ENCODE data around the gene TEAD1.

The TEAD1 gene

DNA sequence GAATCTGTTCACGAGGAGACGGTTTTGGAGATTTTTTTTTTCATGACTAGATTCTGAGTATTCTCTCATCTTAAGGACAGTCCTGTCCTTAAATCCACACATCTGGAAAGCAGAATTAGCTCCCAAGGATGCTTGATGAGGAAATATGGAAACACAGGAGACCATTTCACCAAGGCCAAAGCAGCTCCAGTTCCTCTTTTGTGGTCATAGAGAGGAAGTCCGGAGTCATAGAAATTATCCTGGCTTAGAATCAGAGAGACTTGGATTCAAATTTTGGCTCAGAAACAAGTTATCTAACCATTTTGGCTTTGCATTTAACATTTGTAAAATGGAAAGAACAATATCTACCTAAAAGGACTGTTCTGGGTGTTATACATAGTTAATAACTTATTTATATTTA is 7.3 kb upstream of the TEAD1 start:
- no peak for DNase-seq (ENCODE audit: low spot score)

DNA sequence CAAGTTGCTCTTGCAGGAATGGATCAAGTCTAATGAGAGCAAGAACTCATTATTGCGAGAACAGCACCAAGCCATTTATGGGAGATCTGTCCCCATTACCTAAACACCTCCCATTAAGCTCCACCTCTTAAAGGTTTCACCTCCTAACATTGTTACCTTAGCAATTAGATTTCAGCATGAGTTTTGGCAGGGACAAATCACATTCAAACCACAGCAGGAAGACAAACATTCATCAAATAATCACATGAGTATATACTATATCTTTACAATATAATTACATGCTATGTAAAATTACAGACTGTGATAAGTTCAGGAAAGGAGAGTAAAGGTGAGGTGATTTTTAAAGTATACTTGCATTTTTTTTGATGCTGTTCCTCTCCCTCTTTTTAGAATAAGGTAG is 6.6 kb upstream of the TEAD1 start:
- DNase-seq (ENCODE audit: low spot score): no peak

DNA sequence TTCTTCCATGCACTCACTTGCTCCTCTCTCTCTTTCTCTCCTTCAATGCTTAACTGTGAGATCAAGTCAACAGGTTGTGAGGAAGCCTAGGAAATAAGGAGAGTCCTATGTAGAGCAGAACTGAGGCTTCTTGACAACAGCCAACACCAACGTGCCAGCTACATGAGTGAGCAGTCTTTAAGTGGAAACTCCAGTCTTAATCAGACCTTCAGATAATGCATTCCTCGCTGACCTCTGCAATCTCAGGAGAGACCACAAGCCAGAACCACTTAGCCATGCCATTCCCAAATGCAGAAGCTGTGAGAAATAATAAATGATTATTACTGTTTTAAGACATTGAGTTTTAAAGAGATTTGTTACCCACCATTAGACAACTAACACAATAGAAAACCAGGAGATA is 6.1 kb upstream of the TEAD1 start:
- no peak for DNase-seq (ENCODE audit: low spot score)

DNA sequence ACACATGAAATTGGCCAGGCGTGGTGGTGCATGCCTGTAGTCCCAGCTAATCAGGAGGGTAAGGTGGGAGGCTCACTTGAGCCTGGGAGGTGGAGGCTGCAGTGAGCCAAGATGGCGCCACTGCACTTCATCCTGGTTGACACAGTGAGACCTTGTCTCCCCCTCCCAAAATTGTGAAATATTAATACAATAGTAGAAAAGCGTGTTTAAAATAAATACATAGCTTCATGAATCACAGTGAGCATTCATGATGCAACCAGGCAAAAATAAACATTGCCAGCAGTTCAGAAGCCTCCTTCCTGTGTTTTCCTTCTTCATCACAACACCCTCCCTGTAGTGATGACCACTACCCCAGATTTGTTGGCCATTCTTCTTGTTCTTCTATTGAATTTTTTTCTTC is 4.3 kb upstream of the TEAD1 start:
- DNase-seq (ENCODE audit: low spot score): no peak

DNA sequence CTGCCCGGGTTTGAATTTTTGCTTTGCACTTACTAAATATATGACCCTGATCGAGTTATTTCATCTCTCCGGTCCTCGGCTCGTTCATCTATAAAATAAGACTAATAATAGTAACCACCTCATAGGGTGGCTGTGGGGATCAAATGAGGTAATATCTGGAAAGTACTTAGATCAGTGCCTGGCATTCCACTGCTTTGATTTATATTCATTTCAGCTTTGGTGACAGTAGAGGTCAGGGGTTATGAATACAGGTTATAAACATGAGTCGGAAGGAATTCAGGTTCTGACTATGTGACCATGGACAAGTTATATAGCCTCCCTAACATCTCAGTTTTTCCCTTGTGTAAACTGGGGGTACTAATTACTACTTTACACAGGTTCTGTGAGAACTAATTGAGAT is 2.9 kb upstream of the TEAD1 start:
- no peak for DNase-seq (ENCODE audit: low spot score)

DNA sequence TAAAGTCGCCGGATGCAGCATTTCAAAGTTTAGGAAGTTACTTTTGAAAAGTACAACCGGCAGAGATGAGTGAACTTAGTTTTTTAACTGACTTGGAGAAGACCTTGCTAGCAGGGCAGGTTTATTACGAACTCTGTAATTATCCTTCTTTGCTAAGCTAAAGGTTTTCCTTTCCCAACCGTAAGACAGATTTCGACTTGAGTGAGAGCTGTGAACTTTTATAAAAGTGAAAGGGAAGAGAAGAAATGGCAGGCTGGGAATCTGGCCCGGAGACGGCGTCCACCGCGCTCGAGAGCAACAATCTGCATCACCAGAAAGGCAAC is 659 bp upstream of the TEAD1 start:
- DNase-seq (ENCODE audit: low spot score): no peak

DNA sequence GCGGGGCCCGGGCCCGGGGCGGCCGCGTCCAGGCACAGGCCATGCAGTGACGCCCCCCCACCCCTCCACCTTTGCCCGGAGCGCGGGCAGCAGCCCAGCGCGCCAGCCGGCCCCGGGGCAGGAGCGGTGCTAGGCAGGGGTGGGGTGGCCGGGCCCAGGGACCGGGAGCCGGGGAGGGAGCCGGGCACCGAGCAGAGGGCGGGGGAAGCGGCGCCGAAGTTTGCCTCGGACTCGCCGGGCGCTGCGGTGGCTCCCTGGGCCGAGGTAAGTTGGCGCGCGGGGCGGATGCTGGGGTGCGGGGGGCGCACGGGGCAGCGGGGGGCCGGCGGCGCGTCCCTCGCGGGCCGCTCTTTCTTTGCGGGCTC is 332 bp downstream of the TEAD1 start:
- DNase-seq (ENCODE audit: low spot score): no peak

DNA sequence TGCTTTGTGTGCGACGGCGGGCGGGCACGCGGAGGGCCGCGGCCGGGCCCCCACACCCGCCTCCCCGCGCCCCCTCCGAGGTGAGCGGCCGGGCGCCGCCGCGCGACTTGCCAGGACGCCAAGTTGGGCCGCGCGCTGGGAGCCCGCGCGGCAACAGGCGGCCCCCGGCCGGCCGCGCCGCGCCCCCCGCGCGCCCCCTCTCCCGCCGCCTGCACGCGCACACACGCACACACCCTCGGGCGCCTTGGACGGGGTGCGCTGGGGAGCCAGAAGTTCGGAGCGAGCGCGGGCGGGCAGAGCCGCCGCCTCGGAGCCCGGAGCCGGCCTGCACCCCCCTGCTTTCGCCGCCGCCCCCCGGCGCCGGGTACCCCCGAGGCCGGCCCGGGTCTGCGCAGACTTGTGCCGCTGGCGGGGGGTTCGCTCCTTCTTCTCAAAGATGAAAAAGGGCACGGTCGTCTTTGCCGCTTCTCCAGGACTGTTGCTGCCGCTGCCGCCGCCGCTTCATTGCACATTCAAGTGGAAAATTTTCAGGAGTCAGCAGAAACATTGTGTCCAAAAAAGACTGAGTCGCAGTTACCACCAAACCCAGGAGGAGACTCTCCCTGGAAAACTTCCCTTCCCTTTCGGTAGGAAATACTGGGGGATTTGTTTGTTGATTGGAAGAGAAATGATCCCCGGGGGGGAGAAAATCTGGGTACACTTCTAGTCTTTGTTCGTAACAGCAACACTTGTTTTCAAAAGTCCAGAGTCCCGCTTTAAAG is 895 bp downstream of the TEAD1 start:
- no peak for DNase-seq (ENCODE audit: low spot score)

DNA sequence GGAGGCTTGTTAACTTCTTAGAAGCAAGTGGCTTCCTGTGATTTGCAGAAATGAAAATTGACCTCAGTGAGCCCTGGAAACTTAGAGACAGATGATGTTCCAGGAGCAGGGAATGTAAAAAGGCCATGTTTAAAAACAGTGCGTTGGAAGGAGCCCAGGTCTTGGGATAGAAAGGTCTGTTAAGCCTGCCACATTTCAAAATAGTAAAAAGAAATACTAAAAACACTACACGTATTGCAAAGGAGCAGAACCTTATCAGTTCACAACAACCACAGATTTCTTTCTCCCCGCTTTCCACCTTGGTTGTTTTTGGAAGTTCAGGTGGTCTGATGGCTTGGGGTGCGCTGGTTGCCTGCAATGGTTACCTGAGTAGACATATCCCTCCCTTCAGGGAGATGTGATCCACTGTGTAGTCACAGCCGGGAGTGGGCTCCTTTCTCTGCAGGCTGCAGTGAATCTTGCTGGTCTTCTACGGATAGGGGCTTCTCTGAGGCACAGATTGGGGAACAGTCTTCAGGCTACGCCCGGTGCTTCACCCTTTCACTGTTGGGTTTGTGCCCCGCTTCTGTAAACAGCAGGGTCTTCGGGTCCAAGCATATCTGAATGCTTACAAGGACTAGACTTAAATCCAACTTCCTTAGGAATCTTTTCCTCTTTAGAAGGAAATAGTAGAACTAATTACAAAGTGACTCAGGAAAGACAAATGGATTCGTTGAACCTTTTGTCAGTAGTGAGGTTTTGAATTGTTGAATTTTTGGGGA is 1.9 kb downstream of the TEAD1 start:
- no peak for DNase-seq (ENCODE audit: low spot score)

DNA sequence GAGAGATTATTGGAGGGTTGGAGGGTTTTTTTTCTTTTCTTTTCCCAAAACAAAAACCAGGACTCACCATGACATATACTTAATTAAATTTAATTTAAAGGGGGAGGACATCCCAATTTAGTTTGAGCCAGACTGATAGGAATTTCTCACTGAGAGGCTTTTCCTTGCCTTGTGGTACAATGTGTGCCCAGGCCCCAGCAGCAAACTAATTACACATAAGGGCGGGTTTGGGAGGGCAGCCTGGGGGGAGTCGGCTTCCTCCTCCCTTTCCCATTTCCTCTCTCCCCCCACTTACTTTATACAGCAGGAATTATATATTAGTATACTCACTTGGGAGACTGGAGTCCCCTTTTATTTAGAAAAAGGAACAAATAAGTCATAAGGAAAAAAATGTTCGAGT is 2.9 kb downstream of the TEAD1 start:
- DNase-seq (ENCODE audit: low spot score): no peak

DNA sequence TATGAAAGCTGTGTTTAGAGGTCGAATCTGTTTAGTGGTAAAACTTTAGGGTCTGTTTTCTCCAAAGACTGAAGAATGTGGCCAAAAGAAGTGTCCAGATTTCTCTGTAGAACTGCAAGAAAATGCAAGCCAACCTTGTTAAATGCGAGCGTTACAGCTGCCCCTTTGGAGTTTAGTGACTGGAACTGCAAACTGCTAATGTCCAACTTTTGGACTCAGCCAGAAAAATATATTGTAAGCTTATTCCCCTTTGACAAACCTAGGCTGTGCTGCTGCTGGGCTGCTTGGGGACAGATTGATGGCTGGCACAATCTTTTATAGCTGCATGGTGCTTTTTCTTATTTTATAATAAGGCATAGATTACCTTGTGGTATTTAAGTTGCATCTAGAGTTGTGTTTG is 3.9 kb downstream of the TEAD1 start:
- no peak for DNase-seq (ENCODE audit: low spot score)

DNA sequence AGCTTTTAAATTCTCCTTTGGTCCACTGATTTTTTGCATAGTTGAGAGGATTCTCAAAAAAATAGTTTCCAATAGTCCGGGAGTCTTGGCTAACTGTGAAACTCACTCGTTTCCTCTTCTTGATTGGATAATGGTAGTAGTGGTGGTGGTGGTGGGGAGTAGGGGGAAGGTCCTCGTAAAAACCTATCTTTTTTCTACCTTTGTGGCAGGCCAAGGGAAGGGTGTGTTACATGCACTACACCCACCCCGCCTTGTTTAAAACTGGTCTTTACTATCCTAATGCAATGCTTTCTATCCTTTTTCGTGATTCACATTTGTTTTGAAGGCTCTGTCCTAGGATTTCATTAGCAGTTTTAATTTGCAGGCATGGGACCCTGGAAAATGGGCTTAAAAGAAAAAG is 4.8 kb downstream of the TEAD1 start:
- no peak for DNase-seq (ENCODE audit: low spot score)

DNA sequence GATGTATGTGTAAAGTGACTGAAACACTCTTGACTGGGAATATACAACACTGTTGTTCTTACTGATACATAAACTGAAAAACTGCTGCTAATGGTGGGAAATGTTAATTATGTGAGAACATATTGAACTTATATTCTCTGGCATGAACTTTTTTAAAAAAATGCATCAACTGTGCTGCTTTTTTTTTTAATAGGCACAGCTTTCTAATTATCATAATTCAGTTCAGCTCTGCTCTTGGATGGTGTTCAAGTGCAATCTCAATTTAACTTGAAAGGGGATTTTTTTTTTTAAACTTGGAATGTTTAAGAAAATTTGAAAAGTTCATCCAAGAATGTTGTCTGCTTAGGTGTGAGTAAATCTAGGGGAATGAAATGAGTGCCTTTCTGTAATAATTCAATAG is 5.2 kb downstream of the TEAD1 start:
- DNase-seq (ENCODE audit: low spot score): no peak

DNA sequence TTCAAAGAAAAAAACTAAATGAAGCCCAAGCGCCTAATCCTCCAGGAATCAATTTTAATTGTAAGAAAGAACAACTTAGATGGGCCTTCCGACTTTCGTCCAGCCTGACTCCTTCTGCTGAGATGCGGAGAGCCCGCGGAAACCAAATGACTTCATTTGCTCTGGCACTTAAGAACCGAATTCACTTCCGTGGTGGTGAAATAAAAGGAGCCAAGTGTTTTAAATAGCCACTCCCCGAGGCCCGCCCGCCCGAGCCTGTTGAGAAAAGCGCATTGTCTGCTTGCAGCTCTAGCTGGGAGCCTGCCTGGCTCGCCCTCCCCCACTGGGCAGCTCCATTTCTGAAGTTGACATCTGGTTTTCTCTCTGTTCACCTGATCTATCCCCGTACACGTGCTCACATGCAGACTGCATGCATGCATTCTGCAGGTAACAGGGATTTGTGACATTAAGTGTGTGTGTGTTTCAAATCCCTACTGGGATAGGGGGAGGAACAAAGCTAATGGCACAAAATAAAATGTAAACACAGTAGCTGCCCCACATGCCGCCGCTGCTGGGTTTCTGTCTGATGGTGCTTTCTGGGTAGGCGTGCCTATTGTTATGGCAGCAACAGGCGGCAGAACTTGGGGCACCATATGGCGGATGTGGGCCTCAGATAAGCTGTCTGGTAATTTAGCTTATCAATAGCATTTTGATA is 6.2 kb downstream of the TEAD1 start:
- peak; percentile 78 for DNase-seq (ENCODE audit: low spot score)

DNA sequence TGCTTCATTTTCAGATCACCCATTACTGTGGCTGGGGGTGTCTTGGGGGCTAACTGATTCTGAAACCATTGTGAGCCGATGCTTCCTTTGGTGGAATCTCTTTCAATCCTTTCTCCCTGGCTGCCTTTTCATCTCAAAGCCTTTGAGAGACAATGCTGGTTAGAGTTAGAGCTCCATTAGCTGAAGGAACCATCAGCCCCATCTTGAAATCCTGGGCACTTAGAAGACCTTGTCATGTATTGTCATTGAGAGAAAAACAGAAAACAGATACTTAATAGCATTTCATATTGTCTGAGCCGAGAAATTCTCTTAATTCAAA is 6.7 kb downstream of the TEAD1 start:
- no peak for DNase-seq (ENCODE audit: low spot score)

DNA sequence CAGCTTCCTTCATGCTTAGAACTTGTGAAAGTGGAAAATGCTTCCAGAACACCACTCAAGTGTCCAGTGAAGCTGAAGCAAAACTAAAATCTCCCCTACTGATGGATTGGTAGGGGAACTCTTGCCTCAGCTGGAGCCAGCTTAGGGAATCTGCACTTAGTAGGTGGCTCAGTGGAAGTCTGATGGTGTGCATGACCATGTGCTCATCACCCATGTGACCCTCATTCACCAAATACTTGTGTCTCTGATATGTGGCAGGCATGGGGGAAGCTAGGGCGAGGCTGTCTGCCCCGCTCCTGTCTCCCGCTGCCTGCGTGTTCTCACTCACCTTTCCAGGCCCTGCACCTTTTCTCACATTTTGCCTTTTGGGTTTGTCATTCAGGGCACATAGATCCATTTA is 7.2 kb downstream of the TEAD1 start:
- no peak for DNase-seq (ENCODE audit: low spot score)

DNA sequence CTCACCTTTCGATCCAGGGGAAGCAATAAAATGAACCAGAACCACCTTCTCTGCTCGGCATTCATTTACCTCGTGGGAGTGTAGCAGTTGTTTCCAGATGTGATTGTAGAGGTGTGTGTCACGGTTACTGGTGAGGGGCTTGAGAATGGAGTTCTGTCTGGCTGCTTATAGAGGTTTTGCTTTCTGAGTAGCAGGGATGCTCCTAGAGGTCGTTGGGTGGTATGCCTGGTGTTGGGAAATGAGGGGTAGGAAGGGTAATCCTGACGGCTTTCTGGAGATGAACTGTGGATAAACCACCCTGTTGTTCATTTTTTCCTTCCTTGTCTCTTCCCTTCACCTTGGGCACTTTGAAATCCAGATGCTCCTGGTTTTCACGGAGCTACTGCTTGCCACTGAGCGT is 8.1 kb downstream of the TEAD1 start:
- no peak for DNase-seq (ENCODE audit: low spot score)

DNA sequence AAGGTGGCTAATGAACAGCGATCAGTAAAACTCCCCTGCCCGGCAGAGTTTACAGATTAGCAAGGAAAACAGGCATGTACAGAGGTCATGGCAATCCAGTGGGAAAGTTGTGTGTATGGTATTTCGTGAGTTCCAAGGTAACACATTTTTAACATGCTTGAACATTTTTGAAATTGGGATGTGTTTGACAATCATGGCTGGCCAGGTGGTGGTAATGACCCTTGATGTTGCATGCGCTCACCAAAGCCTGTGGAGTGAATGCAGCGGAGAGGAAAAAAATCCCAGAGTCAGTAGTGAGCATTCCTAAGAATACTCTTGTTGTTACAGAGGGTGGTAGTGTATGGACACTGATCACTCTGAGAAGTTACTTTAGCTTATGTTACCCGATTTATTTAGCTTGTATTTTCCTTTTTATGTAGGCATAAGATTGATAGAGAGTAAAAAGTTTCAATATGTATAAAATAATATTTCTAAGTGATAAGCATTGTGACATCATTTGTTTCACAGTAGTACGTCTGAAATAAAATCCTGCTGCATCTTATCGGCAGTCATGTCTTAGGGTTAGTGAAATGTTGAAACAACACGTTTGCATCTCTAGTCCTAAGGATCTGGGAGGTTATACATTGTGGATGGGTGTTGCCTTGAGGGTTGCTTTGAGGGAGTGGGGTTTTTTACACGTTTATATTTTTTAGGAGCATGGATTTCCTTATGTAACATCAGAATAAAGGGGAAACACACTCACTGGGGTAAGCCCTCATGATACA is 8.7 kb downstream of the TEAD1 start:
- no peak for DNase-seq (ENCODE audit: low spot score)

DNA sequence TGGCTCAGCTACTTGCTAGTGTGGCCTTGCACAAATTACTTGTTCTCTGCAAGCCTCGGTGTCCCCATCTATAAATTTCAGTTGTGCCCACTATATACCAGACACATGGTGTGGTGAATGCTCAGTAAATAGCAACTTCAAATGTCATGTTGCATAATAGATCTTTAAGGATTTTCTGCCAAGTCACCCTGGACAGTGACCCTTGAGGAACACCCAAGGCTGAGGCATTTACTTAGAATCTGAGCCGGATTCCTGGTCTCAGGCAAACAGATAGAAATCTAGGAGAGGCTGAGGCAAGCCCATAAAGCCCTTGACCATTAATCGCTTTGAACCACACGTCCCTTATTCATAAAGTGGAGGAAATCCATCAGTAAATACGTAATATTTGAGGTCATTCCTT is 9.7 kb downstream of the TEAD1 start:
- no peak for DNase-seq (ENCODE audit: low spot score)

DNA sequence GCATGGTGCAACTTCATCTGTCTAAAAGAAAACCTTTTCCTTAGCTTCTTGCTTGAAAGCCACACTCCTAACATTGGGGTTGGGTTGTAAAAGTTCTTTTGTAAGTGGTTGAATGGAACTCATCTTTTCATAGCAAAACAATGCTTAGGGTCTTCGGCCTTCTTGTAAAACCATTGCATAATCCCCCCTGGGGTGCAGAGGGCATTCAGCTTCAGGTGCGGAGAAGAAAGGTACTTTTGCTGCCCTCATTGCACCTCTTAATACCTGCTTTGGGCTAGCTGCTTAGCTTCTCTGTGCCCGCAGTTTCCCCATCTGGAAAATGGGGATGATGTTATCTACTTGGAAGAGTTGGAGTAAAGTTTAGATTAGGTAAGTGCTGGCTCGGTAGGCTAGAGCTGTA is 10.1 kb downstream of the TEAD1 start:
- no peak for DNase-seq (ENCODE audit: low spot score)

DNA sequence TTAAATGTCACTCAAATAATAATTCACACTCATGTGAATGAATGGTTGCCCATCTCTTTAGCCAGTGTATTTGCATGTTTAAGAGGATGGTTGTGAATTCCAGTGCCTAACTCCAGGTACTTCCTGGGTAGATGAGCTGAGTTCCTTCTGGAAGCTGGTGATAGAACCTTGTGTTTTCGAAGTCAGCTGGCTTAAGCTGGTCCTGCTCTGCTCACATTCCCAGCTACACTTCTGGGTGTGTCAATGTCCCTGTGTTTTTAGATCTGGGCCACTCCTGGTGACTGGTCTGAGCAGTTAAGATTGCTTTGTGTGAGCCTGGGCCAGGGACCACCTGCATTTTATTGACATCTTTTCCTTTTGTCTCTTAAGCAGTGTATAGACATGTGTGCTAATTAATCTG is 10.6 kb downstream of the TEAD1 start:
- no peak for DNase-seq (ENCODE audit: low spot score)

DNA sequence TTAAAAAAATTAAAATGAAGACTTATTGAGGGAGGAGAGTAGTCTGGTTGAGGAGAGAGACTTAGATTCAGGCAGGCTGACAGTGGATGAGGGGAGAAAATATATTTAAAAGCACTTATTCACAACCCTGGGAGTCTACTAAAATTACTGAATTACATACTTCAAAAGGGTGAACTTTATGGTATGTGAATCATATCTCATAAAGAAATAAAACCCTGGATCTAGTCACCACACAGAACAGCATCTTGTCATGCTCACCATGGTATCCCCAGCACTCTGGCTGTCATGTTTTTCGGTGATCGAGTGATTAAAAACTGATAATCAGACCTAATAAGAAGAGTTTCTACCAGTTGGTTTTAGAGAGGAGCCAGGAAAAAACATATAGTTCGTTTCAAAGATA is 11.0 kb downstream of the TEAD1 start:
- DNase-seq (ENCODE audit: low spot score): no peak

Data from COLO829 (cell line).